Measurements from ENCODE around the gene COX19. TPM values are rescaled to one million over a fixed set of nuclear protein-coding genes. Genes with fewer than 3 reads are reported as not detected.

Gene COX19
- total and polyA plus RNA-seq, 2 donors (not counting 3 experiments of a cell fraction or from before 2014, with no cell fraction given), result 6.8 to 10.6 TPM

- CTCF ChIA-PET, result no interaction called here
- no peak for TF ChIP-seq POLR2A (IDR thresholded peaks at IDR 0.05; ENCODE audit: low read depth, low read length)
- TF ChIP-seq, protein P1, sequence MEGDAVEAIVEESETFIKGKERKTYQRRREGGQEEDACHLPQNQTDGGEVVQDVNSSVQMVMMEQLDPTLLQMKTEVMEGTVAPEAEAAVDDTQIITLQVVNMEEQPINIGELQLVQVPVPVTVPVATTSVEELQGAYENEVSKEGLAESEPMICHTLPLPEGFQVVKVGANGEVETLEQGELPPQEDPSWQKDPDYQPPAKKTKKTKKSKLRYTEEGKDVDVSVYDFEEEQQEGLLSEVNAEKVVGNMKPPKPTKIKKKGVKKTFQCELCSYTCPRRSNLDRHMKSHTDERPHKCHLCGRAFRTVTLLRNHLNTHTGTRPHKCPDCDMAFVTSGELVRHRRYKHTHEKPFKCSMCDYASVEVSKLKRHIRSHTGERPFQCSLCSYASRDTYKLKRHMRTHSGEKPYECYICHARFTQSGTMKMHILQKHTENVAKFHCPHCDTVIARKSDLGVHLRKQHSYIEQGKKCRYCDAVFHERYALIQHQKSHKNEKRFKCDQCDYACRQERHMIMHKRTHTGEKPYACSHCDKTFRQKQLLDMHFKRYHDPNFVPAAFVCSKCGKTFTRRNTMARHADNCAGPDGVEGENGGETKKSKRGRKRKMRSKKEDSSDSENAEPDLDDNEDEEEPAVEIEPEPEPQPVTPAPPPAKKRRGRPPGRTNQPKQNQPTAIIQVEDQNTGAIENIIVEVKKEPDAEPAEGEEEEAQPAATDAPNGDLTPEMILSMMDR (IDR thresholded peaks at IDR 0.05; ENCODE audit: extremely low read depth in 1 of 2, insufficient read depth in 1 of 2, low read depth in 1 of 2, low read length in 2 of 2), result no peak
- no peak for TF ChIP-seq GATA2 (IDR thresholded peaks at IDR 0.05; ENCODE audit: insufficient read depth, insufficient read length, low read depth, low read length)
- TF ChIP-seq POLR2AphosphoS5 (IDR thresholded peaks at IDR 0.05; ENCODE audit: insufficient read depth, low read depth, low read length), result no peak
- TF ChIP-seq JUN (IDR thresholded peaks at IDR 0.05; ENCODE audit: borderline replicate concordance, insufficient read depth, insufficient read length, low read depth), result no peak
- TF ChIP-seq, protein P2, sequence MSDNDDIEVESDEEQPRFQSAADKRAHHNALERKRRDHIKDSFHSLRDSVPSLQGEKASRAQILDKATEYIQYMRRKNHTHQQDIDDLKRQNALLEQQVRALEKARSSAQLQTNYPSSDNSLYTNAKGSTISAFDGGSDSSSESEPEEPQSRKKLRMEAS (IDR thresholded peaks at IDR 0.05; ENCODE audit: insufficient read depth, insufficient read length), result no peak
- TF ChIP-seq MYC (IDR thresholded peaks at IDR 0.05; ENCODE audit: low read depth, low read length), result no peak
- TF ChIP-seq FOS (IDR thresholded peaks at IDR 0.05; ENCODE audit: borderline replicate concordance, insufficient read depth, low read length), result no peak
- no peak for TF ChIP-seq EZH2 (IDR thresholded peaks at IDR 0.05; ENCODE audit: borderline replicate concordance, low read depth, low read length, severe bottlenecking)
These were observed 52.8 kb downstream of the COX19 start for GRCh38 chr7:922334-923107.

More at GRCh38 chr7:922334-923107, 52.8 kb downstream of the COX19 start:
- no peaks in the 10 kb centered on the region for H3K9me3 ChIP-seq (replicated peaks; ENCODE audit: control insufficient read depth, insufficient read depth, low read length)
- no peaks in the 10 kb centered on the region for H4K20me1 ChIP-seq (replicated peaks; ENCODE audit: control insufficient read depth, extremely low read depth, insufficient read depth, low read length)
- peaks cover 11% of the 10 kb centered on the region for H3K4me1 ChIP-seq (ENCODE audit: control insufficient read depth, extremely low read depth, insufficient read depth, low read length)
- no peak for DNase-seq (ENCODE audit: low read depth, low spot score)
- no peak overlapping the region for H3K4me2 ChIP-seq (ENCODE audit: insufficient read depth, low read length)
- intact Hi-C loops (cut with micrococcal nuclease), result no loop called here
- no peaks in the 10 kb centered on the region for H3K36me3 ChIP-seq (ENCODE audit: control insufficient read depth in 2 of 2, extremely low read depth in 1 of 2, insufficient read depth in 2 of 2, low read length in 2 of 2)
- dilution Hi-C loops (cut with MboI; ENCODE audit: extremely low pct_ligation_motif_present, low sequenced_read_pairs), result no loop called here
- no TSS peak for BruUV-seq (replicated peaks)
- H2AFZ ChIP-seq (ENCODE audit: low read depth, low read length), result no peak overlapping the region
- no peaks in the 10 kb centered on the region for H3K9me1 ChIP-seq (replicated peaks; ENCODE audit: control insufficient read depth, extremely low read depth, insufficient read depth, low read length)
- H3K9ac ChIP-seq (replicated peaks; ENCODE audit: extremely low read depth, insufficient read depth, low read length), result no peak overlapping the region
- POLR2A ChIA-PET, result no interaction called here
- H3K4me3 ChIP-seq (replicated peaks in 1 of 3; ENCODE audit: insufficient read depth in 1 of 3, low read depth in 1 of 3, low read length in 3 of 3), result no peak overlapping the region
- H3K27me3 ChIP-seq (ENCODE audit: control insufficient read depth in 2 of 2, insufficient read depth in 2 of 2, low read length in 2 of 2), result no peaks in the 10 kb centered on the region
- FAIRE-seq, result no peak
- H3K79me2 ChIP-seq (ENCODE audit: control insufficient read depth, insufficient read depth, low read length), result no peaks in the 10 kb centered on the region
- no peak overlapping the region for H3K27ac ChIP-seq (ENCODE audit: insufficient read depth, low read depth, low read length)
